Mesothelial cell of epicardium (in vitro differentiated cells): ENCODE data around the gene EGFL8. TPM values are rescaled to one million over a fixed set of nuclear protein-coding genes. Genes with fewer than 3 reads are reported as not detected.

Source experiments
- DNase-seq, 2 experiments: peaks; one replicate each; pipeline ENCODE4 v3.0.0; 2021; ENCODE audit warnings: low spot score in 2 of 2; ENCODE audit not compliant: unreplicated experiment in 2 of 2
- H3K27ac Mint-ChIP-seq: 2 replicates; pipeline ENCODE4 v1.8.0; 2021; ENCODE audit warnings: mixed read lengths
- H3K27me3 Mint-ChIP-seq: 2 replicates; pipeline ENCODE4 v1.8.0; 2021; ENCODE audit warnings: low read depth, mixed read lengths
- H3K36me3 Mint-ChIP-seq: 2 replicates; pipeline ENCODE4 v1.8.0; 2021; ENCODE audit warnings: mixed read lengths
- H3K4me1 Mint-ChIP-seq: 2 replicates; pipeline ENCODE4 v1.8.0; 2021; ENCODE audit warnings: mixed read lengths
- H3K4me3 Mint-ChIP-seq: 2 replicates; pipeline ENCODE4 v1.8.0; 2021; ENCODE audit warnings: mild to moderate bottlenecking, moderate library complexity, mixed read lengths
- H3K9me3 Mint-ChIP-seq: 2 replicates; pipeline ENCODE4 v1.8.0; 2021; ENCODE audit warnings: mixed read lengths
- total RNA-seq: library from RNA; stranded (reverse); gene quantifications from 3 replicates; pipeline ENCODE4 v1.2.1, GENCODE V29; 2021
- TF ChIP-seq, protein P1 (sequence below): fragments of 200-600 bp; sonication (generic); IDR thresholded peaks from one replicate; pipeline ENCODE4 v1.5.0; 2021; ENCODE audit warnings: antibody characterized with exemption; ENCODE audit not compliant: unreplicated experiment

Gene EGFL8
- total RNA-seq, 1 donor from 2014 or later: 48.3 TPM

DNA sequence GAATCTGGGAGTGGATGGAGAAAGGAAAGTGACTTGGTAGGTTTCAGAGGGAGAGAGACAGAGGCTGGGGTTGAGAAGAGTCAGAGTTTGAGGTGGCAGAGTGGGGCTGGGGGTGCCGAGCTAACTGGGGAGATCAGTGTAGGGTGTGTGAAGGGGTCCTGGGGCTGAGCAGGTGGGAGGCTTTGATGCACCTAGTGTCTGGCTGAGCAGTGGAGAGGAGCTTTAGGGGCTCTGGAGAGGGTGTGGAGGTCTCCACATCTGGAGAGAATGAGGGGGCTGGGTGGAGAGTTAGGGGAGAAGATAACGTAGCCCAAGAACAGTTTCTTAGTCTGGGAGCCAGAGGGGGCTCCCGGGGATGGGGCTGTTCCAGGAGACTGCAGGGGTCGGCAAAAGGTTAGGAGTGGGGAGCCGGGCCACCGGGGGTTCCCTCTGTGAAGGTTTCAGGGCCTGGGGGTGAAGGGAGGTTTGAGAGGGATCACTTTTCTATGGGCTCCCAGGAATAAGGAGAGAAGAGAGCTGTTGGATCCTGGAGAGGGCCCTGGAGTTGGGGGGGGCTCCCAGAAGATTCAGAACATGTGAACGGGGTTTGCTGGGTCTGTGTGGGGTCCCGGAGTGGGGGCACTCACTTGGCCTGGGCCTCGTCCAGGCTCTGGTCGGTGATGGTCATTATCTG lies 24.8 kb downstream of the EGFL8 start:
- Mint-ChIP-seq H3K4me1 (peaks cover 70% of the 10 kb centered on the region), H3K9me3 (no peaks in the 10 kb centered on the region), H3K27ac (peak overlapping the region; percentile 97), H3K4me3 (peak overlapping the region; percentile 86), H3K36me3 (peaks cover 17% of the 10 kb centered on the region), H3K27me3 (no peaks in the 10 kb centered on the region)
- DNase-seq: no peak
- TF ChIP-seq, protein P1, sequence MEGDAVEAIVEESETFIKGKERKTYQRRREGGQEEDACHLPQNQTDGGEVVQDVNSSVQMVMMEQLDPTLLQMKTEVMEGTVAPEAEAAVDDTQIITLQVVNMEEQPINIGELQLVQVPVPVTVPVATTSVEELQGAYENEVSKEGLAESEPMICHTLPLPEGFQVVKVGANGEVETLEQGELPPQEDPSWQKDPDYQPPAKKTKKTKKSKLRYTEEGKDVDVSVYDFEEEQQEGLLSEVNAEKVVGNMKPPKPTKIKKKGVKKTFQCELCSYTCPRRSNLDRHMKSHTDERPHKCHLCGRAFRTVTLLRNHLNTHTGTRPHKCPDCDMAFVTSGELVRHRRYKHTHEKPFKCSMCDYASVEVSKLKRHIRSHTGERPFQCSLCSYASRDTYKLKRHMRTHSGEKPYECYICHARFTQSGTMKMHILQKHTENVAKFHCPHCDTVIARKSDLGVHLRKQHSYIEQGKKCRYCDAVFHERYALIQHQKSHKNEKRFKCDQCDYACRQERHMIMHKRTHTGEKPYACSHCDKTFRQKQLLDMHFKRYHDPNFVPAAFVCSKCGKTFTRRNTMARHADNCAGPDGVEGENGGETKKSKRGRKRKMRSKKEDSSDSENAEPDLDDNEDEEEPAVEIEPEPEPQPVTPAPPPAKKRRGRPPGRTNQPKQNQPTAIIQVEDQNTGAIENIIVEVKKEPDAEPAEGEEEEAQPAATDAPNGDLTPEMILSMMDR: no peak

DNA sequence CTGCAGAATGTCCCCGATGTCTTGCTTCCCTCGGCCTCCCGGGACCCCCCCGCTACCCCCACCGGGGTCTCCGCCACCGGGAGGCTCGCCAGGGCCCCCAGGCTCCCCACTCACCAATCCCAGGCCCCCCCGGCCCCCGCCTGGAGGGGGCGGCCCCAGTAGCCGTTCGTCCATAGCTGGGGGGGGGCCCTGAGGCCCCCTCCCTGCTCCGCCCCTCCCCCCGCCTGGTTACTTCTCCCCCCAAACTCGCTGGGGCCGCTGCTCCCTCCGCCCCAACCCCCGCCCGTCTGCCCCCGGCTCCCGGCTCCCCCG lies 25.3 kb downstream of the EGFL8 start:
- peak overlapping the region; percentile 97 for H3K27ac Mint-ChIP-seq
- H3K4me3 Mint-ChIP-seq: peak overlapping the region; percentile 86
- H3K9me3 Mint-ChIP-seq: no peaks in the 10 kb centered on the region
- no peak for DNase-seq
- peaks cover 71% of the 10 kb centered on the region for H3K4me1 Mint-ChIP-seq
- H3K36me3 Mint-ChIP-seq: peaks cover 17% of the 10 kb centered on the region
- no peaks in the 10 kb centered on the region for H3K27me3 Mint-ChIP-seq
- TF ChIP-seq, protein P1: no peak

DNA sequence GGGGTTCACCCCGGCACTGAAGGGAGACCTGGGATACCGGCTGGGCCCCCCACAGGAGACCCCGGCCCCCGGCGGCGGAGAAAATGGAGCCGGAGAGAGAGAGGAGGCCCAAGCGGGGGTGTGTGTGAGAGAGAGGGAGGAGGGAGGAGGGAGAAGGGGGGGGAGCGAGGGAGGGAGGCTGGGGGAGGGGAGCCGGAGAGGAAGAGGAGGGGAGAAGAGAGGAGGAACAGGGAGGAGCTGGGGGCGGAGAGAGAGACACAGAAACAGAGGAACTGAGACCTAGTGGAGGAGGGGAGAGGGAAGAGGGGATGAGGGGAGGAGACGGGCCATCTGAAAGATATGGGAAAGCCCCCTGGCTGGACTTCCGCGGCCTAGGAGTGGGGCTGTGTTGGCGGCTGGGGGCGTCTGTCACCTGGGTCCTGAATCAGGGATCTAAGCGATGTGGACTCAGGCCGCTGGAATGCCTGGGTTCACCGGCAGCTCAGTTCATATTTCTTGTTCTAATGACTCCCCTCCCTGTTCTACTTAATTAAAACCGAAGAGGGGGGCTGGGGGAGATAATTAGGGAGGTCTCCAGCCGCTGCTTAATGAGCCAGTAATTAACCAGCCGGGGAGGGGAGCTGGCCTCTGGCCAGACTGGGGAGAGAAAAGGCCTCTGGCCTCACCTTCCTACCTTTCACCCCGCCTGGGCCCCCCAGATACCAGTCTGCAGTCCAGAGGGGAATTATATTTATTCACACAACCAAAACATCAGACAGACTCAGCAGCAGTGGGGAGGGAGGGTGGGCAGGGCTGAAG lies 25.9 kb downstream of the EGFL8 start, which contains the start of gene PBX2:
PBX2 (minus strand) TSS at position 149 of the 798 bp plus-strand sequence. CDS start 287 bp downstream, outside the sequence.
- DNase-seq: peak; percentile 76 to 82
- TF ChIP-seq, protein P1: no peak
- Mint-ChIP-seq H3K4me3 (peak within 1 kb of the TSS; percentile 86), H3K27ac (peak within 1 kb of the TSS; percentile 98), H3K36me3 (peaks cover 17% of the 10 kb centered on the region), H3K9me3 (no peaks in the 10 kb centered on the region), H3K4me1 (peaks cover 76% of the 10 kb centered on the region), H3K27me3 (no peaks in the 10 kb centered on the region)

DNA sequence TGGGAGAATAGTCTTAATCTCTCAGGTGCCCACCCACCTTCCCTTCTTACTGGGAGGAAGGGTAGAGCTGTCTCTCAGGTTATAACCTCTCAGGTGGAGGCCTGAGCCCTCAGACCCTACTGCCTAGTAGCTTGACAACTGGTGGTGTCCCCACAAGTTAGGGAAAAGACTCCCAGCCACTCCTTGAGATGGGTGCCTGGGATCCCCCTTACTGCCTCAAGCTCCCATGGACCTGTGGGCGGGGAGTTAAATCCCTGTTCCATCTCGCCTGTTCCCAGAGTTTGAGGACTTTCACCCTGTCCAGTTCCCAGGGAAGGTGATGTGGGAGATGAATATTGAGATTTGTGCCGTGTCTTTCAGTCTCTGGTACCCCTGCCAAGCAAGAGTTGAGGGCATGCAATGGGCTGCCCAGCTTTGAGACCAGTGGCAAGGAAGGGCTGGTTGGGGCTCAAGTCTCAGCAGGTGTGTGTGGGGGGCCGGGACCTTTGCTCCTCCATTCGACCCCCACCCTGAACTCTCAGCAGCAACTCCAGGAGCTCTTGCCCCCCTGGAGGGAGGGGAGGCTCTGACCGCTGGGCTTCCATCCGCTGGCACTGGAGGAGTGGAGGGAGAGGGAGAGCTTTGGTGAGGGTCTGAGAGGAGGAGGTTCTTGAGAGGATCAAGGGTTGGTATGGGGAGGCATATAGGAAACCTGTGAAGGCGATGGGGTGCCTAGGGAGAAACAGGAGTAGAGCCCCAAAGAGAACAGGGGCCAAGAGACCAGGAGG lies 26.7 kb downstream of the EGFL8 start:
- Mint-ChIP-seq H3K4me3 (peak overlapping the region; percentile 40), H3K27me3 (no peaks in the 10 kb centered on the region), H3K36me3 (peaks cover 13% of the 10 kb centered on the region), H3K27ac (peak overlapping the region; percentile 94), H3K4me1 (peaks cover 70% of the 10 kb centered on the region), H3K9me3 (no peaks in the 10 kb centered on the region)
- no peak for DNase-seq
- TF ChIP-seq, protein P1: no peak

DNA sequence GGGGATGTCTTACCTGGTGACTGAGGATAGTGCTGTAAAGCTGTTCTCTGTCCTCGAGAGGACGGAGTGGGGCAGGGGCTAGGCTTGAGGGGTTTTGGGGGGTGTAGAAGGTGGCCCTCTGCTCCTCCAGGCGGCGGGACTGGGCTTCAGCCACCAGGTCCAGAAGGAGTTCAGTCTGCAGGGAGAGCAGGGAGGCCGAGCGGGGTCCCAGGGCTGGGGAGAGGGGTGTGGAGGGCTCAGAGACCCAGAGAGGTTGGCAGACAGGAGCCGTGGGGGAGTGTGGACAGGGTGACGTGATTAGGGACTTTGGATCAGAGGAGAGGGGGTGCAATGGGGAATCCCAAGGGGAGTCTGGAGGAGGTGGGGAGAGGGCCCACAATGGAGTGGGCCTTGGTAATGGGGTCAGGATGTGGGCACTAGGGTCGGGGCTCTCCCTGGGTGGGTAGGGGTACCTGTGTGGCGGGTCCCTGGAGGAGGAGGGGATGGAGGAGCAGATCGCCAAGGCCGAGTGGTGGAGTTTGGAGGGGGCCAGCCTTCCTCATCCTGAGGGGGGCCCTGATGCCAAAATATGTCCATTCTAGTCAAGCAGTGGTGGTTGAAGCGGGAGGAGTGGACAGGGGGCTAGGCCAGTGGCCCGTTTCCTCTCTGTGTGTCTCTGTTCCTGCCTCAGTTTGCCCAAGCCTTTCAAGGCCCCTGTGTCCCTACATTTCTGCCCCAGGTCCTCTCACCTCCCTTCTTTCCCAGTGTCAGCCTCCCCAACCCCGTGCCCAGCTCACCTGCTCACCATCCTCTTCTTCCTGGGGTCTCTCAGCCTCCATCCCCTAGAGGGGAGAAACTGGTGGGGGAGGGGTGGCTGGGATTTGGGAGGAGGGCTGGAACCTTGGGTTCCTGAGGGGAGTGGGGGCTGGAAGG lies 27.6 kb downstream of the EGFL8 start:
- H3K27ac Mint-ChIP-seq: peak overlapping the region; percentile 94
- DNase-seq: no peak
- peak overlapping the region; percentile 13 for H3K4me3 Mint-ChIP-seq
- H3K27me3 Mint-ChIP-seq: no peaks in the 10 kb centered on the region
- H3K4me1 Mint-ChIP-seq: peaks cover 71% of the 10 kb centered on the region
- TF ChIP-seq, protein P1: no peak
- H3K36me3 Mint-ChIP-seq: peaks cover 8% of the 10 kb centered on the region
- no peaks in the 10 kb centered on the region for H3K9me3 Mint-ChIP-seq
